Measurements from ENCODE around the gene CSMD2. TPM values are rescaled to one million over a fixed set of nuclear protein-coding genes. Genes with fewer than 3 reads are reported as not detected.

The CSMD2 gene
- total RNA-seq, 4 donors from 2014 or later: 0.09 to 0.20 TPM; not detected in 2

- Histone ChIP-seq H3K27ac (peak overlapping the region; percentile 66 to 80 (median 68)), H3K27me3 (no peaks in the 10 kb centered on the region), H3K4me3 (peak overlapping the region in 1 of 4 donors; percentile 31), H3K4me1 (peaks cover 23 to 29% of the 10 kb centered on the region in 2 donors), H3K9me3 (no peaks in the 10 kb centered on the region), H3K36me3 (no peaks in the 10 kb centered on the region)
- no peak for TF ChIP-seq CTCF (IDR thresholded peaks at IDR 0.05 in 4 of 5, conservative IDR thresholded peaks at IDR 0.05 in 1 of 5)
- TF ChIP-seq POLR2A (IDR thresholded peaks at IDR 0.05): no peak
- in situ Hi-C loops (cut with MboI; ENCODE audit: low sequenced_read_pairs in 4 of 4) (no loop called here), intact Hi-C loops (cut with DNase I; ENCODE audit: low total_unique reads) (no loop called here)
- peak; percentile 76 to 79 for ATAC-seq
- DNase-seq: peak in 1 of 2 donors; percentile 2
These were observed 589.6 kb downstream of the CSMD2 start for GRCh38 chr1:33575324-33575879.

GRCh38 chr1:33573661-33574060 is 591.4 kb downstream of the CSMD2 start:
- no peaks in the 10 kb centered on the region for H3K27me3 ChIP-seq
- in situ Hi-C loops (cut with MboI; ENCODE audit: low sequenced_read_pairs in 4 of 4) (no loop called here), intact Hi-C loops (cut with DNase I; ENCODE audit: low total_unique reads) (no loop called here)
- ATAC-seq (no peak), DNase-seq (no peak)
- no peaks in the 10 kb centered on the region for H3K9me3 ChIP-seq
- H3K4me1 ChIP-seq: peaks cover 23 to 29% of the 10 kb centered on the region in 2 donors
- H3K27ac ChIP-seq: no peak overlapping the region
- H3K4me3 ChIP-seq: no peak overlapping the region
- no peaks in the 10 kb centered on the region for H3K36me3 ChIP-seq
- TF ChIP-seq POLR2A (IDR thresholded peaks at IDR 0.05): no peak
- TF ChIP-seq CTCF (IDR thresholded peaks at IDR 0.05 in 4 of 5, conservative IDR thresholded peaks at IDR 0.05 in 1 of 5): no peak

GRCh38 chr1:33572387-33572786 is 592.6 kb downstream of the CSMD2 start:
- DNase-seq (no peak), ATAC-seq (no peak)
- no peak overlapping the region for H3K4me3 ChIP-seq
- H3K9me3 ChIP-seq: no peaks in the 10 kb centered on the region
- no peaks in the 10 kb centered on the region for H3K36me3 ChIP-seq
- H3K27me3 ChIP-seq: no peaks in the 10 kb centered on the region
- in situ Hi-C loops (cut with MboI; ENCODE audit: low sequenced_read_pairs in 4 of 4): no loop called here
- intact Hi-C loops (cut with DNase I; ENCODE audit: low total_unique reads): no loop called here
- H3K27ac ChIP-seq: peak overlapping the region in 1 of 4 donors; percentile 10
- TF ChIP-seq CTCF (IDR thresholded peaks at IDR 0.05 in 4 of 5, conservative IDR thresholded peaks at IDR 0.05 in 1 of 5) (no peak), POLR2A (IDR thresholded peaks at IDR 0.05) (no peak)
- H3K4me1 ChIP-seq: peaks cover 23 to 29% of the 10 kb centered on the region in 2 donors

- DNase-seq (no peak), ATAC-seq (no peak)
- TF ChIP-seq POLR2A (IDR thresholded peaks at IDR 0.05) (no peak), CTCF (IDR thresholded peaks at IDR 0.05 in 4 of 5, conservative IDR thresholded peaks at IDR 0.05 in 1 of 5) (no peak)
- H3K4me3 ChIP-seq: no peak overlapping the region
- no peak overlapping the region for H3K27ac ChIP-seq
- no peaks in the 10 kb centered on the region for H3K36me3 ChIP-seq
- no peaks in the 10 kb centered on the region for H3K9me3 ChIP-seq
- no peaks in the 10 kb centered on the region for H3K27me3 ChIP-seq
- in situ Hi-C loops (cut with MboI; ENCODE audit: low sequenced_read_pairs in 4 of 4): no loop called here
- intact Hi-C loops (cut with DNase I; ENCODE audit: low total_unique reads): no loop called here
- H3K4me1 ChIP-seq: peaks cover 3 to 9% of the 10 kb centered on the region in 2 donors
These were observed 595.7 kb downstream of the CSMD2 start for GRCh38 chr1:33569331-33569730.

- Histone ChIP-seq H3K4me3 (no peak overlapping the region), H3K36me3 (no peaks in the 10 kb centered on the region), H3K27me3 (no peaks in the 10 kb centered on the region), H3K4me1 (no peaks in the 10 kb centered on the region), H3K27ac (no peak overlapping the region), H3K9me3 (no peaks in the 10 kb centered on the region)
- ATAC-seq (no peak), DNase-seq (no peak)
- TF ChIP-seq CTCF (IDR thresholded peaks at IDR 0.05 in 4 of 5, conservative IDR thresholded peaks at IDR 0.05 in 1 of 5): no peak
- no peak for TF ChIP-seq POLR2A (IDR thresholded peaks at IDR 0.05)
- intact Hi-C loops (cut with DNase I; ENCODE audit: low total_unique reads): no loop called here
- in situ Hi-C loops (cut with MboI; ENCODE audit: low sequenced_read_pairs in 4 of 4): no loop called here
These were observed 601.3 kb downstream of the CSMD2 start for GRCh38 chr1:33563699-33564098.

All from gastrocnemius medialis (tissue), 4 donors.